H9 (cell line): ENCODE measurements around the gene PLP2. TPM values are rescaled to one million over a fixed set of nuclear protein-coding genes. Genes with fewer than 3 reads are reported as not detected.

Source experiments
- DNase-seq: peaks from one replicate; pipeline ENCODE4 v3.0.0-alpha.2; 2017
- H2AFZ ChIP-seq: one replicate; pipeline ENCODE4 v1.6.1; 2013; ENCODE audit warnings: mild to moderate bottlenecking, low read length, control low read depth, moderate library complexity
- H2AK5ac ChIP-seq: 2 replicates; pipeline ENCODE4 v1.6.1; 2013; ENCODE audit warnings: low read length, control low read depth, mixed read lengths; ENCODE audit not compliant: insufficient read length
- H2BK120ac ChIP-seq: one replicate; pipeline ENCODE4 v1.6.1; 2013; ENCODE audit warnings: low read depth, mild to moderate bottlenecking, low read length, control low read depth, inconsistent platforms; ENCODE audit not compliant: poor library complexity, severe bottlenecking
- H2BK12ac ChIP-seq: 2 replicates; pipeline ENCODE4 v1.6.1; 2013; ENCODE audit warnings: low read length, control low read depth, mixed read lengths, low read depth; ENCODE audit not compliant: insufficient read length
- H2BK15ac ChIP-seq: 2 replicates; pipeline ENCODE4 v1.6.1; 2013; ENCODE audit warnings: low read depth, low read length, control low read depth
- H2BK20ac ChIP-seq: one replicate; pipeline ENCODE4 v1.6.1; 2013; ENCODE audit warnings: low read depth, mild to moderate bottlenecking, low read length, control low read depth, inconsistent platforms; ENCODE audit not compliant: poor library complexity, severe bottlenecking
- H2BK5ac ChIP-seq: 2 replicates; pipeline ENCODE4 v1.6.1; 2013; ENCODE audit warnings: low read length, control low read depth, mixed read lengths; ENCODE audit not compliant: insufficient read length
- H3K14ac ChIP-seq: 2 replicates; pipeline ENCODE4 v1.6.1; 2013; ENCODE audit warnings: low read length, control low read depth; ENCODE audit not compliant: insufficient read depth
- H3K18ac ChIP-seq: 2 replicates; pipeline ENCODE4 v1.6.1; 2013; ENCODE audit warnings: low read depth, mild to moderate bottlenecking, mixed read lengths, low read length, control low read depth; ENCODE audit not compliant: insufficient read length
- H3K23ac ChIP-seq: 2 replicates; pipeline ENCODE4 v1.6.1; 2013; ENCODE audit warnings: low read length, control low read depth, mixed read lengths, low read depth; ENCODE audit not compliant: insufficient read length
- H3K23me2 ChIP-seq: 2 replicates; pipeline ENCODE4 v1.6.1; 2013; ENCODE audit warnings: low read depth, mild to moderate bottlenecking, mixed read lengths, low read length, control low read depth; ENCODE audit not compliant: insufficient read length, poor library complexity, severe bottlenecking
- H3K27ac ChIP-seq: 2 replicates; pipeline ENCODE4 v1.5.1; 2013; ENCODE audit warnings: low read length, control low read depth, mixed read lengths, low read depth; ENCODE audit not compliant: insufficient read length
- H3K27me3 ChIP-seq: 2 replicates; pipeline ENCODE4 v1.6.1; 2013; ENCODE audit warnings: low read length, control low read depth, inconsistent platforms; ENCODE audit not compliant: insufficient read depth
- H3K4ac ChIP-seq: 2 replicates; pipeline ENCODE4 v1.6.1; 2013; ENCODE audit warnings: low read depth, mild to moderate bottlenecking, control low read depth, inconsistent platforms, low read length, moderate library complexity
- H3K4me1 ChIP-seq: 2 replicates; pipeline ENCODE4 v1.6.1; 2013; ENCODE audit warnings: low read length, control low read depth, inconsistent platforms; ENCODE audit not compliant: insufficient read depth
- H3K4me2 ChIP-seq: 2 replicates; pipeline ENCODE4 v1.6.1; 2013; ENCODE audit warnings: low read length, control low read depth, mixed read lengths; ENCODE audit not compliant: insufficient read length, insufficient read depth
- H3K56ac ChIP-seq: 2 replicates; pipeline ENCODE4 v1.6.1; 2013; ENCODE audit warnings: low read depth, mild to moderate bottlenecking, mixed read lengths, low read length, control low read depth; ENCODE audit not compliant: insufficient read length
- H3K79me1 ChIP-seq: 2 replicates; pipeline ENCODE4 v1.6.1; 2013; ENCODE audit warnings: low read depth, mild to moderate bottlenecking, moderate library complexity, low read length, control low read depth, inconsistent platforms; ENCODE audit not compliant: insufficient read depth, poor library complexity, severe bottlenecking
- H3K79me2 ChIP-seq: 2 replicates; pipeline ENCODE4 v1.6.1; 2013; ENCODE audit warnings: low read length, control low read depth, inconsistent platforms; ENCODE audit not compliant: insufficient read depth
- H3K9ac ChIP-seq: 2 replicates; pipeline ENCODE4 v1.6.1; 2013; ENCODE audit warnings: low read length, control low read depth, mixed read lengths; ENCODE audit not compliant: insufficient read length; ENCODE audit errors: extremely low read depth
- H3K9me3 ChIP-seq: one replicate; pipeline ENCODE4 v1.6.1; 2013; ENCODE audit warnings: low read depth, low read length, inconsistent platforms; ENCODE audit not compliant: control insufficient read depth
- H3T11ph ChIP-seq: one replicate; pipeline ENCODE4 v1.6.1; 2013; ENCODE audit warnings: mild to moderate bottlenecking, low read length, control low read depth, inconsistent platforms
- H4K20me1 ChIP-seq: one replicate; pipeline ENCODE4 v1.6.1; 2013; ENCODE audit not compliant: control insufficient read depth, insufficient read length, insufficient read depth
- H4K5ac ChIP-seq: 2 replicates; pipeline ENCODE4 v1.6.1; 2013; ENCODE audit warnings: low read depth, mild to moderate bottlenecking, mixed read lengths, low read length, control low read depth; ENCODE audit not compliant: insufficient read length
- H4K8ac ChIP-seq: replicated peaks from 2 replicates; pipeline ENCODE4 v1.6.1; 2013; ENCODE audit warnings: low read length, control low read depth, mixed read lengths, low read depth; ENCODE audit not compliant: insufficient read length
- H4K91ac ChIP-seq: 2 replicates; pipeline ENCODE4 v1.6.1; 2013; ENCODE audit warnings: low read depth, mild to moderate bottlenecking, moderate library complexity, mixed read lengths, low read length, control low read depth; ENCODE audit not compliant: insufficient read length
- H3K27ac Mint-ChIP-seq, 3 experiments: 2 replicates in 2 of 3; 3 replicates in 1 of 3; pipeline ENCODE4 v1.8.0; 2020 to 2021; ENCODE audit warnings: mixed read lengths in 3 of 3, mild to moderate bottlenecking in 1 of 3, moderate library complexity in 1 of 3
- H3K27me3 Mint-ChIP-seq: 2 replicates; pipeline ENCODE4 v1.8.0; 2021; ENCODE audit warnings: low read depth, mild to moderate bottlenecking, moderate library complexity, mixed read lengths
- H3K36me3 Mint-ChIP-seq, 3 experiments: 2 replicates in 2 of 3; 3 replicates in 1 of 3; pipeline ENCODE4 v1.8.0; 2020 to 2021; ENCODE audit warnings: low read depth in 3 of 3, mixed read lengths in 3 of 3; ENCODE audit not compliant: insufficient read depth in 1 of 3
- H3K4me1 Mint-ChIP-seq, 2 experiments: 2 replicates each; pipeline ENCODE4 v1.8.0; 2020; ENCODE audit warnings: mixed read lengths in 2 of 2
- H3K4me3 Mint-ChIP-seq, 2 experiments: 2 replicates in 1 of 2; 3 replicates in 1 of 2; pipeline ENCODE4 v1.8.0; 2020 to 2021; ENCODE audit warnings: mild to moderate bottlenecking in 2 of 2, mixed read lengths in 2 of 2, moderate library complexity in 1 of 2
- H3K9me3 Mint-ChIP-seq, 2 experiments: 2 replicates in 1 of 2; 3 replicates in 1 of 2; pipeline ENCODE4 v1.8.0; 2020; ENCODE audit warnings: mild to moderate bottlenecking in 2 of 2, mixed read lengths in 2 of 2, moderate library complexity in 1 of 2
- CTCF ChIP-seq: fragments of 200-600 bp; sonication (generic); conservative IDR thresholded peaks from 3 replicates; pipeline ENCODE4 v1.8.0; 2021; ENCODE audit warnings: antibody characterized with exemption, mild to moderate bottlenecking
- WGBS: extraction: QIAGEN DNeasy Blood & Tissue Kit; methylation state at CpG from one replicate; pipeline ENCODE4 v1.1.7; 2013; ENCODE audit warnings: missing lambda C conversion rate, low lambda C conversion rate, mixed read lengths; ENCODE audit not compliant: insufficient read length; ENCODE audit errors: extremely low coverage; 5-methylcytosine and 5-hydroxymethylcytosine counted together
- total RNA-seq: library from RNA; stranded (reverse); gene quantifications from 2 replicates; pipeline ENCODE4 v1.2.1, GENCODE V29; 2021

PLP2 gene
- total RNA-seq, 1 experiment from 2014 or later: 11.7 TPM

GRCh38 chrX:49193542-49193964 is 21.9 kb downstream of the PLP2 start:
- H3K27ac ChIP-seq: no peak overlapping the region
- no peak overlapping the region for H3K4ac ChIP-seq
- no peaks in the 10 kb centered on the region for H3K4me1 ChIP-seq
- no peak overlapping the region for H3K56ac ChIP-seq
- no peak overlapping the region for H2AFZ ChIP-seq
- H3K79me2 ChIP-seq: no peaks in the 10 kb centered on the region
- H3T11ph ChIP-seq: no peak overlapping the region
- H4K91ac ChIP-seq: no peak overlapping the region
- no peak overlapping the region for H4K8ac ChIP-seq
- no peak overlapping the region for H2BK120ac ChIP-seq
- no peak for TF ChIP-seq CTCF
- no peak for DNase-seq
- Mint-ChIP-seq H3K27ac (peak overlapping the region in 1 of 3 experiments; percentile 17; a peak in 2 of 7 replicates), H3K4me1 (peaks cover 8 to 20% of the 10 kb centered on the region in 2 experiments), H3K9me3 (peaks cover 73 to 78% of the 10 kb centered on the region in 2 experiments), H3K4me3 (no peak overlapping the region), H3K27me3 (peaks cover 12% of the 10 kb centered on the region), H3K36me3 (peaks cover 8 to 17% (median 15%) of the 10 kb centered on the region in 3 experiments; a peak in 6 of 7 replicates)
- peaks cover under 1% of the 10 kb centered on the region for H3K23me2 ChIP-seq
- no peak overlapping the region for H3K23ac ChIP-seq
- H2BK12ac ChIP-seq: no peak overlapping the region
- no peak overlapping the region for H2AK5ac ChIP-seq
- no peak overlapping the region for H2BK20ac ChIP-seq
- H3K14ac ChIP-seq: no peak overlapping the region
- H2BK5ac ChIP-seq: no peak overlapping the region
- no peak overlapping the region for H3K18ac ChIP-seq
- H3K9ac ChIP-seq: no peak overlapping the region
- WGBS: no CpG with 5 or more reads among the region's 2 CpGs
- no peaks in the 10 kb centered on the region for H3K79me1 ChIP-seq
- no peak overlapping the region for H2BK15ac ChIP-seq
- H3K9me3 ChIP-seq: peaks cover 21% of the 10 kb centered on the region
- no peak overlapping the region for H4K5ac ChIP-seq
- no peaks in the 10 kb centered on the region for H3K27me3 ChIP-seq
- H3K4me2 ChIP-seq: no peak overlapping the region
- no peaks in the 10 kb centered on the region for H4K20me1 ChIP-seq
